ENCODE results near the gene KRT1.

- no peak for TF ChIP-seq EZH2 (IDR thresholded peaks at IDR 0.05; ENCODE audit: borderline replicate concordance)
- TF ChIP-seq, protein P1, sequence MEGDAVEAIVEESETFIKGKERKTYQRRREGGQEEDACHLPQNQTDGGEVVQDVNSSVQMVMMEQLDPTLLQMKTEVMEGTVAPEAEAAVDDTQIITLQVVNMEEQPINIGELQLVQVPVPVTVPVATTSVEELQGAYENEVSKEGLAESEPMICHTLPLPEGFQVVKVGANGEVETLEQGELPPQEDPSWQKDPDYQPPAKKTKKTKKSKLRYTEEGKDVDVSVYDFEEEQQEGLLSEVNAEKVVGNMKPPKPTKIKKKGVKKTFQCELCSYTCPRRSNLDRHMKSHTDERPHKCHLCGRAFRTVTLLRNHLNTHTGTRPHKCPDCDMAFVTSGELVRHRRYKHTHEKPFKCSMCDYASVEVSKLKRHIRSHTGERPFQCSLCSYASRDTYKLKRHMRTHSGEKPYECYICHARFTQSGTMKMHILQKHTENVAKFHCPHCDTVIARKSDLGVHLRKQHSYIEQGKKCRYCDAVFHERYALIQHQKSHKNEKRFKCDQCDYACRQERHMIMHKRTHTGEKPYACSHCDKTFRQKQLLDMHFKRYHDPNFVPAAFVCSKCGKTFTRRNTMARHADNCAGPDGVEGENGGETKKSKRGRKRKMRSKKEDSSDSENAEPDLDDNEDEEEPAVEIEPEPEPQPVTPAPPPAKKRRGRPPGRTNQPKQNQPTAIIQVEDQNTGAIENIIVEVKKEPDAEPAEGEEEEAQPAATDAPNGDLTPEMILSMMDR (IDR thresholded peaks at IDR 0.05; ENCODE audit: poor library complexity) = no peak
- no peak for TF ChIP-seq EZH2phosphoT487 (IDR thresholded peaks at IDR 0.05; ENCODE audit: low read depth, severe bottlenecking, unreplicated experiment)
Measured at GRCh38 chr12:52627395-52628110, 52.7 kb downstream of the KRT1 start.
